Hepatic stellate cell (primary cell): ENCODE measurements around the gene TMEM270.
"Not testable (repeated sequence)": the region's sequence is repeated elsewhere in the genome, so short reads cannot be mapped to it uniquely, and the experiment has no call there.

Experiments used
- DNase-seq: peaks from one replicate; pipeline ENCODE4 v3.0.0; 2011; ENCODE audit warnings: low spot score

TMEM270 gene

GRCh38 chr7:73861305-73861704 is 346 bp downstream of the TMEM270 start:
- no peak for DNase-seq

DNA sequence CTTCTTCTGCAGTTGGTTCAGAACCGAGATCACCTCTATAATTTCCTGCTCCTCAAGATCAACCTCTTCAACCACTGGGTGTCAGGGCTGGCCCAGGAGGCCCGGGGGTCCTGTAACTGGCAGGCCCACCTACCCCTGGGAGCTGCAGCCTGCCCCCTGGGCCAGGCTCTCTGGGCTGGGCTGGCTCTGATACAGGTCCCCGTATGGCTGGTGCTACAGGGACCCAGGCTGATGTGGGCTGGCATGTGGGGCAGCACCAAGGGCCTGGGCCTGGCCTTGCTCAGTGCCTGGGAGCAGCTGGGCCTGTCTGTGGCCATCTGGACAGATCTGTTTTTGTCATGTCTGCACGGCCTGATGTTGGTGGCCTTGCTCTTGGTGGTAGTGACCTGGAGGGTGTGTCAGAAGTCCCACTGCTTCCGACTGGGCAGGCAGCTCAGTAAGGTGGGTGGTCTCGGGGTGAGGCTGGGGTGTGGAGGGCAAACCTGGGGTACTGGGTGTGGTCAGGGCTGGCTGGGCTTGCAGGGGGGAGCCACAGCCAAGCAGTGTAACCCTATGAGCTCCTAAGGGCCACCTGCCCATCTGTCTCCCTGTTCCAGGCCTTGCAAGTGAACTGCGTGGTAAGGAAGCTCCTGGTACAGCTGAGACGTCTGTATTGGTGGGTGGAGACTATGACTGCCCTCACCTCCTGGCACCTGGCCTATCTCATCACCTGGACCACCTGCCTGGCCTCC is 4.2 kb downstream of the TMEM270 start:
- no peak for DNase-seq

DNA sequence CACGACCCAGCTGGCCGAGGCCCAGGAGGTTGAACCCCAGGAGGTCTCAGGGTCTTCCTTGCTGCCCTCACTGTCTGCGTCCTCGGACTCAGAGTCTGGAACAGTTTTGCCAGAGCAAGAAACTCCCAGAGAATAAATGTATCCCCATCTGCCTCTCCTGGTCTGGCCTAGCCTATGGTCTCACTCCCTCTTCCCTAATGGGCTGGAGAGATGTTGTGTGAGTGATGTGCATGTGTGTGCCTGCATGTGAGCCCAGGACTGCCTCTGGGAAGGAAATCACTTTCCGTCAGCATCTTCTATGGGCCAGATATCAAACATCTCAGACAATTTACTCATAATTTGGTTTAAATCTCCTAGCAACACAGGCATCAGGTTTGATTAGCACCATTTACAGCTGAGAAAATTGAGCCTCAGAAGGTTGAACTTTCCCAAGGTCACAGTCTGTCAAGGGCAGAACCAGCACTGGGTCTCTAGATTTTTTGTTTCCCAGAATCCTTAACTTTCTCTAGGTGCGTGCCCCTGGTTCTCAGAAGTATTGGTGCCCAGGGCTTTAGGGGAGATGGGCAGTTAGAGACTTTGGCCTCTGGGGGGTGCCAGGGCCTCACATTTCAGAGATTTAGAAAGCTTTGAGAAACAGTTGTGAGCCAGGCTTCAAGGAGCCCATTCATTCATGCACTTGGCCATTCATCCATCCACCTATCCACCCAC is 4.9 kb downstream of the TMEM270 start:
- DNase-seq, result peak; percentile 70

DNA sequence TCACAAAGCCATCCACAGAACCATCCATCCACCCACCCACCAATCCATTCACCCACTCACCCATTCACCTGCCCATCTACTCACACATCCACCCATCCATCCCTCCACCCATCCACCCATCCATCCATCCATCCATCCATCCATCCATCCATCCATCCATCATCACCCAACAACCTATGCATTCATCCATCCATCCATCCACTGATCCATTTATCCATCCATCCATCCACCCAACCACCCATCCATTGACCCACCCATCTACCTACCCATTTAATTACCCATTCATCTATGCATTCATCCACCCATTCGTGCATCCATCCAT is 5.4 kb downstream of the TMEM270 start:
- no peak for DNase-seq

DNA sequence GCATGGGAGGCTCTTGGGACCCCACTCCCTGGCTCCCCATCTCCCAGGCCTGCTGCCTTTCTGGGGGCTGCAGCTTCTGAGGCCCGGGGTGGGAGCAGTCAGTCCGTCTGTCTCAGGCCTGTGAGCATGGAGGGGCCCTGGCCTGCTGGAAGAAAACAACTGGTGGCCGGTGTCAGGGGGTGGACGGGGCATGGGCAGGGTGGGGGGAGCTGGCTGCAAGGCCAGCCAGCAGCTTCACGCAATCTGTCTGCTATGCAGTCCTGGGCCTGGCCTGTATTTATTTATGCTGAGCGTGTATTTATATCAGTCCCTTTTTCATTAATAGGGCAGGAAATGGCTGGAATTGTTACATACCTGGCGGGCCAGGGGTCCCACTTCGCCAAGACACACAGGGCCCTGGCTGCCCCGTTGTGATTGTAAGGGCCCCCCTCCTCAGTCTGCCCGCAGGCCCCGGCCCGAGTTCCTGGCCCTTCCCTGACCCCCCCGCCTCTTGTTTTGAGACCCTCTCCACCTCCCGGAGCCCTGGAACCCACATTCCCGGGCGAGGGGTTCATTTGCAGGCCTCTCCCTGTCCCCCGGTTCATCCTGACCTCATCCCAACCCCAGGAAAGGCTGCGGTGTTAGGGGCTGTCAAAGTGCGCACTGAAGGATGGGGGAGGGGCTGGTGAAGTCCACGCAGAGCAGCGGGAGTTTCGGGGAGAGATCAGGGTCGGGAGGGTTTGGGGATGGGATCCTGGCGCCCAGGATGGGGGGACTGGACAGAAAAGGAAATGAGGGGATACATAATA is 8.2 kb downstream of the TMEM270 start:
- peak; percentile 62 for DNase-seq

- DNase-seq, result no peak
Observed at GRCh38 chr7:73870041-73870492, 9.1 kb downstream of the TMEM270 start.

DNA sequence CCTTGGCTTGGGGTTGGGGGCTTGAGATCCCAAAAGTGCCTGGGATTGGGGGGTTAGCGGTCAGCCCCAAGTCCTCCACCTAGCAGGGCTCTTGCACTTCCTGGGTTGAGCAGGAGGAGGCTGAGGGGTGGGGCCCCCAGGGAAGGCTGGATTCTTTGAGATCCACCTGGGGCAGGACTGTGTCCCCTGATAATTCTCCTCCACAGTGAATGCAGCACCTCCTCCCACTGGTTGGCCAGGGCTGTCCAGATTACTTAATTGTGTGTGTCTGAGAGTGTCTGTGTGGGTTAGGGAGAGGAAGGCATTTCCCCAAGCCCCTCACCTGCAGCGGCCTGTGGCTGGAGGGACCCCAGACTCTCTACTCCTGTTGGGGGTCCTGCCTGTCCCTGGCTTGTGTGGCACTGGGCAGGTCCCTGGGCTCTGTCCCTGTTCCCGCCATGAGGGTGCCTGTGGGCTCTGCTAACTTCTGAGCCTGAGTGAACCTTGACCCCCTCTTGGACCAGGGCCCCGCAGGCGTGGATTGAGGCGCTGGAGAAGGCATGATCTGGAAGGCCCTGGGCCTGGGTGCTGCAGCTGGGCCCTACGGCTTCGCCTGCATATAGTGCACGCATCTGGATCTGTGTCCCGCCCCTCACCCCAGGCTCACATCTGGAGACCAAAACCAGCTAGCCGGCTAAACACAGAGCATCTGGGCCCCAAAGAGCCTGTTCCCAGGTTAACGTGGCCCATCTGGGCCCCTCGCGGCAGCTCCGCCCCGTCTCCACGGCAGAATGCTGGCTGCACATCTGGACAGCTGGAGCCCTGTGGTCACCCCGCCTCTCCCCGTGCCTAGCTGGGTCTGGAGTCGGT is 10.4 kb downstream of the TMEM270 start:
- no peak for DNase-seq

DNA sequence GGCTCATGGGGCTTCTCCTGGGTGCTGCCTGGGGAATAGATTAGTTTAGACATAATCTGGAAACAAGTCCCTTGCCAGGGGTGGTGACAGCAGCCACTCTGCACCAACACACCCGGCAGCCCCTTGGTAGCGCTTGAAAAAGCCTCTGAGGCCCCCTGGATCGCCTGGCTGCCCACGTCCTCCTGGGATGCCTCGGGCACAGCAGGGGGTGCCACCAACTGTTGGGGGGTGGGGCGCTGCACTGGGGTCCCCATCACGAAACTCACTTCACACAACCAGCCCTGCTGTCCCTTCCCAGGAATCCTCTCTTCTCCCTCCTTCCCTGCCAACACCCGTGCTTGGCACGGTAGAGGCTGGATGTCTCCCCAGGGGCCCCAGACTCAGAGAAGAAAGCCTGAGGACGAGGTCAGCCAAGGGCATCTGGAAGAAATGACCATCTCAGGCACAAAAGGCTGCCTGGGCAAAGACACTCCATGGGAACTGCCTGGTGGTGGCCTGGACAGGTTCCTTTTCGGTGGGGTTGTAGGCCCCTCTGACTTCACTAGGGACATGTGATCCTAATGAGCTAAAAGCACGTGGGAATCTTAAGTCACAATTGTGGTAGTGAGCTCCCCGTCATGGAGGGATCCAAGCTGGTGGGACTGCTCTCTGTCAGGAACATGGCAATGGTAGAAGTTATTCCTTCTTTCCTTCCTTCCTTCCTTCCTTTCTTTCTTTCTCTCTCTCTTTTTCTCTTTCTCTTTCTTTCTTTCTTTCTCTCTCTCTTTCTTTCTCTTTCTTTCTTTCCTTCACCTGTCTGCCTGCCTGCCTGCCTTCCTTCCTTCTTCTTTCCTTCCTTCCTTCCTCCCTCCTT is 11.3 kb downstream of the TMEM270 start:
- DNase-seq, result no peak

- no peak for DNase-seq
Observed at GRCh38 chr7:73876361-73876760, 15.4 kb downstream of the TMEM270 start.

DNA sequence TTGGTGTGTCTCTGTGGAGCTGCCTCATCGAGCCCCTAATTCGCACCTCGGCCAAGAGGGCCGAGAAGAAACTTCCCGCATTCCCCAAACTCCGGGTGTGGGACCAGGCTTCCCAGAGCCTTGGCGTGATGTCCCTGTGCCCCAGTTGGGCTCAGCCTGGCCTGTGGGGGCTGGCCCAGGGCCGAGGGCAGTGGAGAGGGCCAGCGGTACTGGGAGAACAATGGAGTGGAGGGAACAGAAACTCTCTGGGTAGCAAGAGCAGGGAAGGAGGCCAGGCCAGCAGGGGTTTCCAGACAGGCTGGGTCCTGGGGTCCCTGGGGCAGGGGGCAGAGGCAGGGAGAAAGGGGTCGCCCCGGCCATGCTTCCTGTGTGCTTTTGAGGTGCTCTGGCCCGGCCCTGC is 16.0 kb downstream of the TMEM270 start:
- no peak for DNase-seq

DNA sequence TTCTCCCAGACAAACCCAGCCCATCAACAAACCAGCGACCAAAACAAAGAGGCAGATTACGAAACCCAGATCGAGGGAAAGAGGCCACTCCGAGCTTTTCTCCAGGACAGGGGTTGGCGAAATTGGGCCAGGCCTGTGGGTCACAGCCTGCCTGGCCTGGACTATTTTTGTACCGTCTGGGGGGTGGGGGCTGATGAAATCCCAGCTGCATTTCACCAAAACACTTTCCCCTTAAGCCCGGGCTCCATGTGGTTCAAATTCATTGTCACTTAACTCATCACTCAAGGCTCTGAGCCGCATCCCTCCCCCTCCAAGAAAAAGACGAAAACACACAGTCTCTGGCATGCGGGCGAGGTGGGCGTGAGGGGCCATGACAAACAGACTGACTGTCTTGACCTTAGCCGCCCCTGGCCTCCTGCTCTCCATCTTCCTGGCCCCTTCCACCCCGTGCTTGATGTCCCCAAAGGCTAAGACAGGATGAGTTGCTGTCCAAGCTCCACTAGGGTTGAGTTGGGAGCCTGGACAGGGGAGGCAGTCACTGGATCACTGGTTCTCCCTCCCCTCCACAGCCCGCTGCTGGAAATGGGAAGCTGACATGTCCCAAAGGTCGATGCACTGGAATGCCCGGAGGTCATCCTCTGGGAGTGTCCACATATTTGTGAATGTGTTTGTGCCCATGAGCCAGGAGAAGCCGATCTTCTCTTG is 19.2 kb downstream of the TMEM270 start:
- peak; percentile 61 for DNase-seq

DNA sequence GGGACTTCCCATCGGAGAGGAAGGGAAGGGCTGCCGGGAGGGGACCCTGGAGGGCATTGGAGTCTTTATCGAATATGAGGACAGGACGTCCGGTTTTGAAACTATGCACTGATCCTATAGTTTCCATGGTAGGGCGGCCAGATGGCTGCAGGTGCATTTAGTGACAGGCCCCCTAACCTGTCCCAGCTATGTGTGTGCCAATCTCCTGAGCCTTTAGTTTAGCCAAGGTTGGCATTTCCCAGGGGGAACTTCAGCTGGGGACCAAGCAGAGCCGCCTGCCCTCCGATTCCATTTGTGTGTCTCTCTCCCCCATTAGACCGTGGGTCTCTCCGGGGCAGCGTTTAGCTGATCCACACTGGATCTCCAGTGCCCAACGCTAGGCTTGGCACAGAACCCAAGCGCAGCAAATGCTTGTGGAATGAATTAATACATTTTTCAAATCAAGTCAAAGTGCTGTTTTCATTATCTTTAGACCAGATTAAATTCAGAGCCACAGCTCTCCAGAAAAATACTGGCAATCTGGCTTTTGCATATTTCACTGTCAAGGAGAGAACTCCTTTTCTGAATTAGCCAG is 19.9 kb downstream of the TMEM270 start:
- no peak for DNase-seq

DNA sequence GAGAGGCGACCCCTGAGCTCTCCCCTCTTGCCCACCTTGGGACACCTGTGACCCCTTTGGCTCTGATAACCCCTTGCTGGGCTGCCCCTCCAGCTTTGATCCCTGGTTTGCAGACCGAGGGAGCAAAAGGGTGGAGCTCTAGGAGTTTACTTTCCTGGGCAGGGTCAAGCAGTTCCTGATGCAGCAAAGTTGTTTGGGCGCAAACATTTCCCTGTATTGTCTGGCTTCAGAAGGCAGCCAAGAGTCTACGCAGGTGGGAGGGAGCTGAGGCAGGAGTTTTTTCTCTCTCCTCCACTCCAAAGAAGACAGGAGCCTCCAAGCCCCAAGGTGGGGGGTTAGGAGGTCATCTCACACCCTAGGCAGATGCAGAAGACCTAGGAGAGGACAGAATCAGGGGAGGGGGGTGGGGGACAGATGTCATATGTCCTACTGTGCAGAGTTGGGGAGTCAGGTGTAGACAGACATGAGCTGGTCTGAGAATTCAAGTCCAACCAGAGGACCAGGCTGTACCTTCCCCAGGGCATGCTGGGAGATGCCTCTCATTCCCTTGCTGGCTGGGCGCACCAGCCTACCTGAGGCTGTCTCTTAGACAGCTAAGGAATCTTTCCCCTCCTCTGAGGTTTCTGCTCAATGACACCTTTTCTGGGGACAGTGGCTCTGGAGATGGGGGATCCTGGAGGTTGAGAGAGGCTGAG is 20.5 kb downstream of the TMEM270 start:
- no peak for DNase-seq

GRCh38 chr7:73882047-73882402 is 21.1 kb downstream of the TMEM270 start:
- DNase-seq, result no peak

DNA sequence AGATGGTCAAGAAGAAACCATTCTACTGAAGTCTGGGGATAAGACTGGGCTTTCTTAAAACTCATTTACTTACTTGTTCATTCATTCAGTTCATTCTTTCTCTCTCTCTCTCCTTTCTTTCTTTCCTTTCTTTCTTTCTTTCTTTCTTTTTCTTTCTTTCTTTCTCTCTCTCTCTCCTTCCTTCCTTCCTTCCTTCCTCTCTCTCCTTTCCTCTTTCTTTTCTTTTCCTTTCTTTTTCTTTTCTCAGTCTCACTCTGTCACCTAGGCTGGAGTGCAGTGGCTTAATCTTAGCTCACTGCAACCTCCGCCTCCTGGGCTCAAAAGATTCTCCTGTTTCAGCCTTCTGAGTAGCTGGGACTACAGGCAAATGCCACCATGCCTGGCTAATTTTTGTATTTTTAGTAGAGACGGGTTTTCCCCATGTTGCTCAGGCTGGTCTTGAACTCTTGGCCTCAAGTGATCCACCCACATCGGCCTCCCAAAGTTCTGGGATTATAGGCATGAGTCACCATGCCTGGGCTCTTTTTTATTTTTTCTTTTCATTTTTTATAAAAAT is 24.0 kb downstream of the TMEM270 start:
- DNase-seq, result not testable (repeated sequence)

GRCh38 chr7:73885433-73885974 is 24.5 kb downstream of the TMEM270 start:
- no peak for DNase-seq

DNA sequence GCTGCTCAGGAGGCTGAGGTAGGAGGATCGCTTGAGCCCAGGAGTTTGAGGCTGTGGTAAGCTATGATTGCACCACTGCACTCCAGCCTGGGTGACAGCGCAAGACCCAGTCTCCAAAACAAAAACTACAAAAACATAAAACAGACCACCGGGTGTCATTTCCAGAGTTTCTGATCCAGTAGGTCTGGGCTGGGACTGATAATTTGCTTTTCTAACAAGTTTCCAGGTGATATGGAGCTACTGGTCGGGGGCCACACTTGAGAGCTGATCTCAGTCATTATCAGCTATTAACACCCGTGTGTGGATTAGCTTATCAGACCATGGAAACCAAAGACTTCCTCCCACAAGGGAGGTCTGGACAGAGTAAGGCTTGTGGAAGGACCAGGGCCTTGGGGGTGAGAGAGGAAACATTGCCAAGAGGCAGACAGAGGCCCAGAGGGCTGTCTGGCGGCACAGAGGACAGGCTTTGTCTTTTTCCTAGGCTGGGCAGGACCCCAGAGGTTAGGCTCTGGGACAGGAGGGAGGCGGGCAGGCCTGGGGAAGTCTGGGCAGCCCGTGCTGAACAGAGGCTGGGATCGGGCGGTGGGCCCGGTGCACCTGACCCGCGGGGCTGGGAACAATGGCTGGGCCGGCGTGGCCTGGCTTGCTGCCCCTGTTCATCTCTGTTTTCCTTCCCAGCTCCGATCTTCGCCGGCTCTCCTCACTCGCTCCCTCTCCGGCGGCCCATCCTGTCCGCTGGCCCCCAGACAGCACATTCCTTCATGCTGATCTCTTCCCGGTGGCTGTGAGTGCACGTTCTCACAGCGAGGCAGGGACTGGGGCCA is 25.2 kb downstream of the TMEM270 start:
- peak; percentile 61 for DNase-seq

DNA sequence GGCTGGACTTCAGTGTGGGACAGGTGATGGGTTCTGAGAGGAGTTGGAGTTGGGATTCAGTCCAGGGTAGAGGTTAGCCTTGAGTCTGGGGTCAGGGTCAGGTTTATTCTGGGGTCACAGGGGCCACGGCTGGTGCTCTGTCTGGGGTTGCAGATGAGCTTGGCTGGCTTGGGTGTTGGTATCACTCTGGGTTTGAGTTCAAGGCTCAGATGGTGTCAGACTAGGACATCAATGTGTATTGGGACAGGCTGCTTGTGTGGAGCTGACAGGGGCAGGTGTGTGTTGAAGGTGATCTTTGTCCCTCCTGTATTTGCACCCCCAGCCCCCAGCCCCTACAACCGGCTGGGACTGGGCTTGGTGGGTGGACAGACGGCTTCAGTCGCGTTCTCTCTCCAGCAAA is 26.8 kb downstream of the TMEM270 start:
- DNase-seq, result no peak
